SK-MEL-5 (cell line): ENCODE results near the gene PARP9. TPM values are rescaled to one million over a fixed set of nuclear protein-coding genes. Genes with fewer than 3 reads are reported as not detected.
A peak's percentile ranks its signal among the peaks of the same experiment; 100 is the strongest.
"Not testable (repeated sequence)": the region's sequence is repeated elsewhere in the genome, so short reads cannot be mapped to it uniquely, and the experiment has no call there.

ENCODE experiments used
- DNase-seq: peaks from one replicate; pipeline ENCODE4 v3.0.0-alpha.2; 2016; ENCODE audit warnings: low read depth, low spot score
- in situ Hi-C: cut with HindIII; loops from 2 replicates; pipeline ENCODE4 v1.10.0; 2016; ENCODE audit warnings: low sequenced_read_pairs, high pct_unique_total_duplicates, low pct_unique_long_range_greater_than_20kb
- total RNA-seq: library from RNA; depleted of rRNA; stranded (reverse); fragments of >200 nt; shearing (Covaris generic); gene quantifications from 2 replicates; pipeline ENCODE4 v1.2.3, GENCODE V29; 2014

PARP9 gene
- total RNA-seq, 1 experiment from 2014 or later, result 30.1 TPM

GRCh38 chr3:122578069-122578740, 14.1 kb upstream of the PARP9 start:
- no peak for DNase-seq
- in situ Hi-C loops, result no loop called here

DNA sequence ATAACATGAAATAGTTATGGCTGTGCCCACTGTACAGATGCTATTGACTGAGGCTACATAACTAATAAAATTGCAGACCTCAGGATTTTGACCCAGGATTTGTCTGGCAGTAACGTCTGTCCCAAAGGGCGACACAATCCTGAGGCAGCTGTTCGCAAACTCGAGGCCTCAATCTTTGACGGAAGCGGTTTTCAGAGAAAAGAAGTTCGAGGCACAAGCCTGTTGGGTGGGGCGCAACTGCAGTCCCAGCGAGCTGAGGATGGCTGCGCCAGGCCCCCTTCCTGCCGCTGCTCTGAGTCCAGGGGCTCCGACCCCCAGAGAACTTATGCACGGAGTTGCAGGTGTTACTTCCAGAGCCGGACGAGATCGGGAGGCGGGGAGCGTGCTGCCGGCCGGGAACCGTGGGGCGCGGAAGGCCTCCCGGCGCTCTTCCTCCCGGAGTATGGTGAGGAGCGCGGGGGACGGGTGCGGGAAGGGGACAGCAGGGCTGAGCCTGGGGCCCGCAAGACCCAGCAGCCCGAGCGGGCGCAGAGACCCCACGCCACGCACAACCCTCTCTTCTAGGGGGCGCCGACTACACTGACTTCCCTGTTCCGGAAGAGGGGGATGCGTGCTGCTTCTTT, 13.4 kb upstream of the PARP9 start, which contains the start of gene PARP15:
TSS of gene PARP15 (plus strand) at position 242 of the 623 bp plus-strand sequence. CDS start at position 260, 18 bp downstream.
- in situ Hi-C loops, result no loop called here
- DNase-seq, result no peak

DNA sequence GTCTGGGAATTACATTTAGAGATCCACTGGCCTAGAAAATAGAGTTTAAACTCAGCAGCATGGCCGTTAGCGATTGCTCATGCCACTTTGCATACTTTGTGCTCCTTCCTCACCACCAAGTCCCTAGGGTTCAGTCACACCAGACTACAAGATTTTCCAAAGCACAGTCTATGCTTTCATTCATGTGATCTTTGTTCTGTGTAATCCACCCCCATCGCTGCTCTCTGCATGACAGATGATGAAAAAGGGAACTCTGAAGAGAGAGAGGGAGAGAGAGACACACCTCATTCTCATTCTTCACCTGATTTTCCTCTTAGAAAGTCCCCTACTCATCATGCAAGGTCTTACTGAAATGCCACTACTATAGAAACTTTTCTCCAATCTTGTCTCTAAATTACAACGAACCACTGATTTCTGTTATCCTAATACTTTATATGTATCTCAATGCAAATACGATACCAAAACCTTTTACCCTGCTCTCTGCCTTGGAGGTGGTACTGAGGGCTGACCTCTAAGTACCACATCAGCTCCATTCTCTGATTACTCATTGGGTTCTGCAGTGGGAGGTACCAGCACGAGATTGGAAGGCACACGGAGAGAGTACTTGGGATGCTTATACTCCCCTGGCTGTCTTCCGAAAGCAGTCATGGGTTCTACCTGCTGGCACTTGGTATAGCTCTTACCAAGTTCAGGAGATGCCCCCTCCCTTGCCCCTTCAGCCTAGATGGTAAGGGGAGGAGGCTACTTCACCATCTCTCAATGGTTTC, 12.3 kb upstream of the PARP9 start:
- peak; percentile 91 for DNase-seq
- in situ Hi-C loops, result no loop called here

- peak; percentile 97 for DNase-seq
These were observed 8.9 kb upstream of the PARP9 start for GRCh38 chr3:122572940-122573412.

GRCh38 chr3:122568755-122569154, 4.7 kb upstream of the PARP9 start:
- no peak for DNase-seq
- in situ Hi-C loops, result no loop called here

More at GRCh38 chr3:122572940-122573412, 8.9 kb upstream of the PARP9 start:
- in situ Hi-C loops, result no loop called here

GRCh38 chr3:122568131-122568530, 4.0 kb upstream of the PARP9 start:
- in situ Hi-C loops, DNase-seq: not testable (repeated sequence)

- in situ Hi-C loops, result no loop called here
- DNase-seq, result no peak
These were observed 429 bp downstream of the PARP9 start for GRCh38 chr3:122563717-122564025.

DNA sequence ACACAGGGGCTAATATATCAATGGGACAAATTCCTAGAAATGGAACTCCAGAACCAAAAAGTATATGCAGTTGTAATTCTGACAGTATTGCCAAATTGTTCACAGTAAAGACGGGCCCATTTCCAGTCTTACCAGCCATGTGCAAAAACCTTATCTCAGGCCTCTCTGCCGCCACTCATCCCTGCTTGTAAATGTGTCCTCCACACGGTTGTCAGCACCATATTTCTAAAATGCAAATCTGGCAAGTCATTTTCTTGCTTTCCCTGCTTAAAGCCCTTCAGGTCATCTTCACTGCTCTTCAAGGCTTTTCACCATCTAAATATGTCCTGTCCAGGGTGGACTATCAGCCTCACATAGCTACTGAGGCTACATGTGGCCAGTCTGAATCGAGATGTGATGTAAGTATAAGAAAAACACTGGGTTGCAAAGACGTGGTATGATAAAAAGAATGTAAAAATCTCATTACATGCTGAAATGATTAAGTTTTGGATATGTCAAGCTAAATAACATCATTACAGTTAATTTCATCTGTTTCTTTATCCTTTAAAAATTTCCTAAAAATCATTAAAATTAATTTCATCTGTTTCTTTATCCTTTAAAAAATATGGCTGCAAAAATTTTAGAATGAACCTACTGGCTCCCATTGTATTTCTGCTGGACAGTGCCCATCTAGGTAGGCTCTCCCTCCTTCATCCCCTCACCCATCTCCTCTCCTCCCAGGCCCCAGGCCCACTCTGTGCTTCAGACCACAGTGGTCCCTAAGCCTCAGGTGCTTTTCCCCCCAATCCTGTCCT, 980 bp downstream of the PARP9 start:
- no peak for DNase-seq
- in situ Hi-C loops, result no loop called here

DNA sequence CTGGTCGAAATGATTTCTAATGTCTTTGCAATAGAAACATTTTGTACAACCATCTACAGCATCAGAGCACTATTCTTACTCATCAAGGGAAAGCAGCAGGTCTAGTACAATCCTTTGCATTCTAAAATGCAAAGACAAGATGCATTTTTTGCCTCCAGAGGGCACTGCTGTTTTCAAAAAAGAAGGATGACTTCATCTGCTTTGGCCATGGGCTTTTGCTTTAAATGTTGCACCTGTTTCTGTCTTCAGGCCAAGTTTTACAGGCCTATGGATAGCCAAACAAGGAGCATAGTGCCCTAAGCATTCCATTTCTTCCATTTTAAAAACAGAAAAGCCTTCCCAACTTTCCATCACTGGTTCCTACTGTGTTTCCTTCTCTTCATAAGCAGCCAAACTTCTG, 3.4 kb downstream of the PARP9 start:
- peak; percentile 85 for DNase-seq
- in situ Hi-C loops, result no loop called here

GRCh38 chr3:122559906-122560305, 4.2 kb downstream of the PARP9 start:
- in situ Hi-C loops, result no loop called here
- DNase-seq, result no peak

GRCh38 chr3:122558605-122559004, 5.5 kb downstream of the PARP9 start:
- DNase-seq, result no peak
- in situ Hi-C loops, result no loop called here

- in situ Hi-C loops, result no loop called here
- DNase-seq, result no peak
These were observed 6.7 kb downstream of the PARP9 start for GRCh38 chr3:122557356-122557755.

DNA sequence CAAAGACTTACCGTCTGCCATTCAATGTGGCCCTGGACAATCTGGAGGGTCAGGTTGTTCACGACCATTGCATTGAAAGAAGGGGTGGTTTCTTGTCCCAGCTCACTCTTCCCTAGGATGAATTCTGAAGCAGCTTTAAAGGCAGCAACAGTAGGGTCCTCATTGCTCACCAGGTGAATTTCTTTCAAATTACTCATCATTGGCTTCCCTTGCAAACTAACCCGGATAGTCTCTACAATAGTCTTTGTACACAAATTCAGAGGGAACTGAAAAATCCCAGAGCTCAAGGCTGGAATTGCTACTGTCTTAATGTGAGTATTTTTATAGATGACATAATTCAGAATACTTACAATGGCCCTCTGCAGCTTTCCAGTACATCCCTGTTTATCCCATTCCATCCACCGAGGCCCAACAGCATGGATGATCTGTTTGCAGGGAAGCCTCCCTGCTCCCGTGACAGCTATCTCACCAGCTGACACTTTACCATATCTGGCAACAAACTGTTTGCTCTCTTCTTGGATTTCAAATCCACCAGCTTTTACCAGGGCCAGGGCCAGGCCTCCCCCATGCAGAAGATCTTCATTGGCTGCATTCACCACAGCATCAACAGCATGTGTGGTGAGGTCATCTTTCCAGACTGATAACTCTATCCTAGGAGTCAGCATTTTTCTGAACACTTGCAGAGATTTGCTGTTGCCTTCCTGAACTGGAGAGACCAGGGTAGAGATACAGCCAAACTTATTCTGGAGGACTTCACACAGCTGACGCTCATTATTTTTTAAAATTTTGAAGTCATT, 8.6 kb downstream of the PARP9 start:
- no peak for DNase-seq
- in situ Hi-C loops, result no loop called here

DNA sequence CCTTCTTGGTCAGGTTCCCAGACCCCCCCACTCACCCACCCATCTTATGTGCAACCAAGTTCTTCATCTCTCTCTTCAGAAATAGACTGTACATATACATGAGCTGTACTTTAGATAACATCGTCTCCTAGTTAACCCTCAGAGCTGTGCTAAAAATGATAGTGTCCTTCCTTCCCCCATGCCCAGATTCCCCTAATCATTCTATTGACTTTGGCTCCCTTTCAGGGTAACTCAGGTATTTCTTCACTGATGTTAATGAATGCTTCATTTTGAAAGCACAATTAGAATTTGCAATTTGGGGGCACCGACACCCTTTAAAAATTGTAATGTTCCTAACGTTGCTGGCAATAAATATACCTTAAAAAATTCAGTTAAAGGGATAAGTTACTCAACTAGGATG, 10.9 kb downstream of the PARP9 start:
- no peak for DNase-seq
- in situ Hi-C loops, result no loop called here

- DNase-seq, result no peak
- in situ Hi-C loops, result no loop called here
These were observed 15.5 kb downstream of the PARP9 start for GRCh38 chr3:122548619-122549018.

DNA sequence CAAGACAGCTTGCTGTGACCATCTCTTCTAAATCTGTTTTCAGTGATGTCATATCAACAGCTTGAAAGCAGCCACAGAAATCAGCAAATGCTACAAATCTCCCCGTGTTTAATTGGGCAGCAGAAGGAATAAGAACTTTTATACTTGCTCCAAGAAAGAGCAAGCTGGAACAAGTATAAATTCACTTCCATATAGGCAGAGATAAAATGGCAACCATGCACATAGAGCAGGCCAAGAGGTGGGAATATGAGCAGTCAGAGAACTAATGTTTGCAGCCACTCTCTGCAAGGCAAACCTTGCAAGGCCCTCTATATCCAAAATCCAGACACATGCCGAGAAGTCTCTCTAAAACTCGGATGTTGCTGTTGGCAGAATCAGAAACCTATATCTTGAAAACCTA, 16.0 kb downstream of the PARP9 start:
- in situ Hi-C loops, result no loop called here

GRCh38 chr3:122546151-122546550, 17.9 kb downstream of the PARP9 start:
- DNase-seq, result no peak
- in situ Hi-C loops, result no loop called here

More for the DNA sequence above, 16.0 kb downstream of the PARP9 start:
- DNase-seq, result no peak
